Thyroid gland (tissue), 4 donors: ENCODE data around the gene GRHL1.

Experiments used
- CTCF ChIP-seq, 6 experiments: fragments of 200-600 bp in 3 of 6; fragments of 450-650 bp in 3 of 6; sonication (generic) in 3 of 6; IDR thresholded peaks; one replicate each; pipeline ENCODE4 v1.5.1; 2016 to 2019; ENCODE audit warnings: antibody characterized with exemption in 6 of 6, mild to moderate bottlenecking in 2 of 6, inconsistent platforms in 1 of 6, moderate library complexity in 1 of 6
- POLR2A ChIP-seq, 2 donors: fragments of 450-650 bp; IDR thresholded peaks; one replicate each; pipeline ENCODE4 v1.6.1; 2017; ENCODE audit warnings: antibody characterized with exemption in 2 of 2, mild to moderate bottlenecking in 2 of 2, moderate library complexity in 1 of 2

GRCh38 chr2:10016001-10016801 lies 64.7 kb downstream of the GRHL1 start:
- no peak for TF ChIP-seq CTCF (IDR thresholded peaks at IDR 0.05)
- no peak for TF ChIP-seq POLR2A (IDR thresholded peaks at IDR 0.05)
